Measurements from ENCODE around the gene SENP8. TPM values are rescaled to one million over a fixed set of nuclear protein-coding genes. Genes with fewer than 3 reads are reported as not detected.

The SENP8 gene
- total and polyA plus RNA-seq, 2 of the 8 experiments (the other 6 are each of a cell fraction or from before 2014, with no cell fraction given), result 4.1 to 6.0 TPM

- TF ChIP-seq SP4 (IDR thresholded peaks at IDR 0.05; ENCODE audit: low read length) (peak; percentile 96), JUN (IDR thresholded peaks at IDR 0.05; ENCODE audit: low read depth, low read length) (no peak), TBP (IDR thresholded peaks at IDR 0.05; ENCODE audit: low read depth, low read length) (peak; percentile 77), NANOG (IDR thresholded peaks at IDR 0.05; ENCODE audit: insufficient read depth, low read depth, low read length, poor library complexity, severe bottlenecking) (no peak), GABPA (IDR thresholded peaks at IDR 0.05; ENCODE audit: borderline replicate concordance, insufficient read depth, low read length) (no peak), NRF1 (IDR thresholded peaks at IDR 0.05; ENCODE audit: low read depth, low read length) (peak; percentile 77), CHD2 (IDR thresholded peaks at IDR 0.05; ENCODE audit: low read length) (no peak), TEAD4 (IDR thresholded peaks at IDR 0.05; ENCODE audit: low read depth, low read length) (no peak), YY1 (IDR thresholded peaks at IDR 0.05; ENCODE audit: low read depth, low read length) (no peak)
- TF ChIP-seq, protein P1, sequence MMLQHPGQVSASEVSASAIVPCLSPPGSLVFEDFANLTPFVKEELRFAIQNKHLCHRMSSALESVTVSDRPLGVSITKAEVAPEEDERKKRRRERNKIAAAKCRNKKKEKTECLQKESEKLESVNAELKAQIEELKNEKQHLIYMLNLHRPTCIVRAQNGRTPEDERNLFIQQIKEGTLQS (IDR thresholded peaks at IDR 0.05; ENCODE audit: insufficient read depth, low read depth, low read length), result peak; percentile 91
- TF ChIP-seq, protein P2, sequence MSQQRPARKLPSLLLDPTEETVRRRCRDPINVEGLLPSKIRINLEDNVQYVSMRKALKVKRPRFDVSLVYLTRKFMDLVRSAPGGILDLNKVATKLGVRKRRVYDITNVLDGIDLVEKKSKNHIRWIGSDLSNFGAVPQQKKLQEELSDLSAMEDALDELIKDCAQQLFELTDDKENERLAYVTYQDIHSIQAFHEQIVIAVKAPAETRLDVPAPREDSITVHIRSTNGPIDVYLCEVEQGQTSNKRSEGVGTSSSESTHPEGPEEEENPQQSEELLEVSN (IDR thresholded peaks at IDR 0.05), result 0 out of 2 replicates have a peak, but pooled peaks have one; percentile 1
Observed at GRCh38 chr15:72118017-72118978, at the start of gene SENP8, which contains the start of gene MYO9A (continued).
